Adrenal gland (tissue), 5 donors: Measurements from ENCODE around the gene TMC2.

Source experiments
- CTCF ChIP-seq, 6 experiments: fragments of 450-650 bp in 4 of 6; fragments of 200-600 bp in 2 of 6; sonication (generic) in 1 of 6; IDR thresholded peaks; 1 replicate in 5 of 6; 2 replicates in 1 of 6; pipeline versions ENCODE4 v1.5.1 to v1.8.0; 2016 to 2021; ENCODE audit warnings: antibody characterized with exemption in 6 of 6, mild to moderate bottlenecking in 2 of 6, moderate library complexity in 1 of 6
- POLR2A ChIP-seq, 2 donors: fragments of 450-650 bp; IDR thresholded peaks; one replicate each; pipeline ENCODE4 v1.6.1; 2017; ENCODE audit warnings: antibody characterized with exemption in 2 of 2, mild to moderate bottlenecking in 2 of 2, moderate library complexity in 1 of 2
- donor health status: DM: no; HTN: no; CAD: no.

- TF ChIP-seq CTCF (IDR thresholded peaks at IDR 0.05) (no peak), POLR2A (IDR thresholded peaks at IDR 0.05) (no peak)
Measured at GRCh38 chr20:2518096-2518495, 18.3 kb upstream of the TMC2 start.
